Mucosa of descending colon (tissue), 3 donors: ENCODE results near the gene SLC5A3. TPM values are rescaled to one million over a fixed set of nuclear protein-coding genes. Genes with fewer than 3 reads are reported as not detected.

Experiments used
- ATAC-seq: fragments of 200-7000 bp; cut with Tn5 transposase; one replicate; pipeline ENCODE4 v1.9.1; 2020; ENCODE audit warnings: mild to moderate bottlenecking, moderate library complexity
- DNase-seq, 3 donors: peaks; one replicate each; pipeline ENCODE4 v3.0.0-alpha.2; 2020
- H3K36me3 ChIP-seq: fragments of 200-600 bp; one replicate; pipeline ENCODE4 v1.8.0; 2021; ENCODE audit warnings: low read depth, mild to moderate bottlenecking
- H3K4me1 ChIP-seq: fragments of 200-600 bp; one replicate; pipeline ENCODE4 v1.8.0; 2021; ENCODE audit warnings: low read depth, mild to moderate bottlenecking
- H3K4me3 ChIP-seq: fragments of 200-600 bp; one replicate; pipeline ENCODE4 v1.8.0; 2021; ENCODE audit warnings: mild to moderate bottlenecking
- H3K9me3 ChIP-seq: fragments of 200-600 bp; one replicate; pipeline ENCODE4 v1.8.0; 2021; ENCODE audit warnings: mild to moderate bottlenecking
- CTCF ChIP-seq: fragments of 200-600 bp; IDR thresholded peaks from one replicate; pipeline ENCODE4 v1.8.0; 2022; ENCODE audit warnings: antibody characterized with exemption, mild to moderate bottlenecking
- intact Hi-C, 2 donors: fragments of 100-400 bp; cut with DNase I in 1 of 2; cut with micrococcal nuclease in 1 of 2; formaldehyde crosslinking; loops; one replicate each; pipeline versions ENCODE4 v1.11.0 to v1.11.1; 2022; cut with DNase I, micrococcal nuclease
- total RNA-seq, 3 donors: library from RNA; stranded (reverse); fragmentation: NEBNext Ultra II Directional in 2 of 3; extraction: Animal tissue kit (Norgen Biotek cat#: 25700) in 2 of 3; gene quantifications; one replicate each; pipeline versions ENCODE4 v1.2.1 to v1.2.4, GENCODE V29; 2021 to 2023
- donor health status: DM: no; HTN: no; CAD: no; lungs with moderate emphysema.
- donor health status: DM: no; HTN: no; CAD: no.
- donor health status: DM: no; HTN: yes; CAD: no.

Gene SLC5A3
- total RNA-seq, 3 donors from 2014 or later: 16.5 to 39.3 (median 19.9) TPM

GRCh38 chr21:34075760-34076660 is 2.6 kb downstream of the SLC5A3 start:
- H3K4me3 ChIP-seq: no peak overlapping the region
- no peak for DNase-seq
- TF ChIP-seq CTCF: no peak
- no peaks in the 10 kb centered on the region for H3K9me3 ChIP-seq
- ATAC-seq: no peak
- no peaks in the 10 kb centered on the region for H3K36me3 ChIP-seq
- intact Hi-C loops: loop anchor here in 1 of 2 donors (10.0 kb wide), 1 partner anchor 129 kb away; no protein-coding TSS in a partner anchor
- H3K4me1 ChIP-seq: peaks cover 51% of the 10 kb centered on the region

GRCh38 chr21:34076835-34077234 is 3.5 kb downstream of the SLC5A3 start:
- no peak overlapping the region for H3K4me3 ChIP-seq
- ATAC-seq (no peak), DNase-seq (no peak)
- H3K36me3 ChIP-seq: no peaks in the 10 kb centered on the region
- H3K9me3 ChIP-seq: no peaks in the 10 kb centered on the region
- peaks cover 57% of the 10 kb centered on the region for H3K4me1 ChIP-seq
- intact Hi-C loops: loop anchor here in 1 of 2 donors (10.0 kb wide), 1 partner anchor 128 kb away; no protein-coding TSS in a partner anchor
- no peak for TF ChIP-seq CTCF

GRCh38 chr21:34077888-34078287 is 4.5 kb downstream of the SLC5A3 start:
- no peak for ATAC-seq
- TF ChIP-seq CTCF: no peak
- Histone ChIP-seq H3K4me1 (peaks cover 57% of the 10 kb centered on the region), H3K4me3 (no peak overlapping the region), H3K9me3 (no peaks in the 10 kb centered on the region), H3K36me3 (no peaks in the 10 kb centered on the region)
- intact Hi-C loops: loop anchor here in 1 of 2 donors (10.0 kb wide), 1 partner anchor 127 kb away; no protein-coding TSS in a partner anchor
- DNase-seq: no peak

- DNase-seq (peak in 2 of 3 donors; percentile 65 to 78), ATAC-seq (peak; percentile 65)
- intact Hi-C loops: loop anchor here in 1 of 2 donors (10.0 kb wide), 1 partner anchor 126 kb away; no protein-coding TSS in a partner anchor
- TF ChIP-seq CTCF: no peak
- no peaks in the 10 kb centered on the region for H3K36me3 ChIP-seq
- peaks cover 57% of the 10 kb centered on the region for H3K4me1 ChIP-seq
- H3K4me3 ChIP-seq: no peak overlapping the region
- no peaks in the 10 kb centered on the region for H3K9me3 ChIP-seq
Measured at GRCh38 chr21:34078915-34079314, 5.5 kb downstream of the SLC5A3 start.

GRCh38 chr21:34080710-34081109 is 7.3 kb downstream of the SLC5A3 start:
- H3K4me3 ChIP-seq: no peak overlapping the region
- intact Hi-C loops: no loop called here
- H3K4me1 ChIP-seq: peaks cover 50% of the 10 kb centered on the region
- no peak for TF ChIP-seq CTCF
- peak; percentile 68 for ATAC-seq
- no peaks in the 10 kb centered on the region for H3K9me3 ChIP-seq
- DNase-seq: peak in 1 of 3 donors; percentile 31
- H3K36me3 ChIP-seq: no peaks in the 10 kb centered on the region
